ENCODE measurements around the gene CACNA1D.

Gene CACNA1D

DNA sequence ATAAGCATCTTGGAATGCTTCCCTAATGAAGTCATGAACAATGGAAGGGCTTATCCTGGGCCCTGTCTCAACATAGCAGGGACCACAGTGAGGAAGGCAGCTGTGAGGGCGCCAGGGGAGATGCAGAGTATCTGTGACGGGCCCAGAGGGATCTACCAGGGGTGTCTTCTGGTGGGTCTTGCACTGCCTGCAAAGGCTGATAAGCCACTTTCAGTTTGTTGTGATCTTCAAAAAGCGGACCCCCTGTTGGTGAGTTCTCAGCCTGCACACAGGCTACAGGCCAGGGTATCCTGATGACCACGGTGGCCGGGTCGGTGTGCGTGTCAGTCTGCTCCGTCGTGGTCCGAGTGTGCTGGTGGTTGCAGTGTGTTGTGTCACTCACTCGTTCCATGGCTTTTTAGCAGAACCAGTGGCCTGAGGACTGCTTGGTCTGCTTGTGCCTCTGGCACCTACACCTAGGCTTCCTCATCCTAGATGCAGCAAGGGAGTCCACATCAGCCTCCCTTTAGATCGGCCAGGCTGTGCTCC lies 305.0 kb downstream of the CACNA1D start:
- no peak for DNase-seq

DNA sequence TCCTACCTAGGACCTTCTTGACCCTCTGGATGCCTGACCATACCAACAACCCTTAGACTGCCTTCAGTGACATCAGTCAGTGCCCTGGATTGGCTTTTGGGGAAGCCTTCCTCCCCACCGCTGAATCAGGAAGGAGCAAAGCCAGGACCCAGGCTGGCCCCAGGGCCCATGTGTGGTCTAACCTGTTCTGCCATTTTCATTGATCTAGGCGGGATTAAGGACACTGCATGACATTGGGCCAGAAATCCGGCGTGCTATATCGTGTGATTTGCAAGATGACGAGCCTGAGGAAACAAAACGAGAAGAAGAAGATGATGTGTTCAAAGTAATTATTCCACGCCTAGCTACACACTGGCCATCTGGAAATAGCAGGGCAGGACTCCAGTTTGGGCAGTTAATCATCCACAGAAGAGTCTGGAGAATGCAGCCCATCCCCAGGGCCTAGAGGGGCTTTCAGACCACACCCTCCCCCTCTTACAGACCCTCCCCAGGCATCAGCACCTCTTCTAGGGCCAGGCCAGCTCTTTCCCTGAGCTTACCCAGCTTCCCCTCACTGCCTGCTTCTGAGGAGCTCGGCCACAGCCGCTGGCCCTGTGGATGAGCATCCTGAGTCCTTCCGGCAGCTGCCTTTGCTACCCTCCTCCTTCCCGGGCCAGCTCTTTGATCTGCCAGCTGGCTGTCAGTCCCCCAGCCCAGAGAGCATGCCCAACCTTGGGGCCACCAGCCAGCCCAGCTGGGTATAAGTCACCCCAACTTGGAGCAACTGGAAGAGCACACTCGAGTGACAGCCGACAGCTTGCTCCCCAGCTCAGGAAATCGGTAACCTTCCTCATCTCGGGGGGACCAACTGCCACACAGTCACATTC lies 305.9 kb downstream of the CACNA1D start:
- no peak for DNase-seq

GRCh38 chr3:53801319-53801718 lies 306.9 kb downstream of the CACNA1D start:
- no peak for DNase-seq

DNA sequence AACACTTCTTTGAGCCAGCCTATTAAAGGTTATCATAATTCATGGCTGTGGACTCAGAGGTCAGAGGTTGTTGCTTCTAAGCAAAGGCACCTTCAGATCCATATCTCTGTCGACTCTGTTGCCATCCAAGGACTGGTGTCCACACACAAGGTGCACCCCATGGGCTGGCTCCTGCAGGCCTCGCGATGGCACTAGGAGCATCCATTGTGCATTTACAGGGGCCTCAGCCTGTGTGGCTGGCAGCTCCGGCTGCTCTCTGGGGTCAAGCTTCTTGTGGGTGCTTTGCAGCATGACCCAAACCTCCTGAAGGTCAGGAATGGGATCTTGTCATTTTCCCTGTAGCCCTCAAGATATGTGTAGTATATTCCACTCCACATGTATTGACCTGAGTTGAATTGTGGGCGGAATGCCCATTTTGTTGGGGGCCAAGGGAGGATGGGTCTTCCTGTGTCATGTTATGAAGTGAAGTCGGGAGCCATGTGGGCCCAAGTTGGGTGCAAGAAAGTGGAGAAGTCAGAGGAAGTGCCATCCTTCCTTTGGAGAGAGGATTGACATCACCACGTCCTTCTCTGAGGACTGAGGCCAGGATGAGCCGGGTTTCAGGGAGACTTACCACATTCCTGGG lies 308.0 kb downstream of the CACNA1D start:
- DNase-seq = no peak

DNA sequence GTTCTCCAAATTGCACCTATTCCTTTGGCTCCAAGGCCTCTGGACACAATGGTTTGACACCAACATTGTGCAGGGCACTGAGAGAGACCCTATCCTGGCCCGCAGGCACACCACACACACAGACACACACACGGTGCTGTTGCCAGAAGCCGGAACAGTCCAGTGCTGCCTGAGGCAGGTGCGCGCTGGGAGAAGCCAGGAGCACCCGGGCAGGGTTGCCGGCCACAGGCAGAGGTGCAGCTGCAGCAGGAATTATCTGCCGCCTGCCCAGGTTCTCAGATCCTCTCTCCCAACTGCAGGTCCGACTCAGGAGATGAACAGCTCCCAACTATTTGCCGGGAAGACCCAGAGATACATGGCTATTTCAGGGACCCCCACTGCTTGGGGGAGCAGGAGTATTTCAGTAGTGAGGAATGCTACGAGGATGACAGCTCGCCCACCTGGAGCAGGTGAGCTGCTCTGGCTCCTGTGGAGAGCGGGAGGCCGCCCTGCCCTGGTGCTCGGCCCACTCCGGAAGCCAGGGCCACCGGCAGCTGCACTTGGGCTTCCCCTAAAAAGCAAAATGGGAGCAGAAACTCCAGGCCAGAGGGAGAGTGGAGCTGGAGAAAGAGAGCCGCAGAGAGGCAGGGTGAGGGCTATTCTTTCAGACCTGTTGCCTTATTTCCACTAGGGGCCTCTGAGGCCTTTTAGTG lies 308.9 kb downstream of the CACNA1D start:
- no peak for DNase-seq

GRCh38 chr3:53803816-53804695 lies 309.6 kb downstream of the CACNA1D start:
- peak; percentile 21 for DNase-seq

DNA sequence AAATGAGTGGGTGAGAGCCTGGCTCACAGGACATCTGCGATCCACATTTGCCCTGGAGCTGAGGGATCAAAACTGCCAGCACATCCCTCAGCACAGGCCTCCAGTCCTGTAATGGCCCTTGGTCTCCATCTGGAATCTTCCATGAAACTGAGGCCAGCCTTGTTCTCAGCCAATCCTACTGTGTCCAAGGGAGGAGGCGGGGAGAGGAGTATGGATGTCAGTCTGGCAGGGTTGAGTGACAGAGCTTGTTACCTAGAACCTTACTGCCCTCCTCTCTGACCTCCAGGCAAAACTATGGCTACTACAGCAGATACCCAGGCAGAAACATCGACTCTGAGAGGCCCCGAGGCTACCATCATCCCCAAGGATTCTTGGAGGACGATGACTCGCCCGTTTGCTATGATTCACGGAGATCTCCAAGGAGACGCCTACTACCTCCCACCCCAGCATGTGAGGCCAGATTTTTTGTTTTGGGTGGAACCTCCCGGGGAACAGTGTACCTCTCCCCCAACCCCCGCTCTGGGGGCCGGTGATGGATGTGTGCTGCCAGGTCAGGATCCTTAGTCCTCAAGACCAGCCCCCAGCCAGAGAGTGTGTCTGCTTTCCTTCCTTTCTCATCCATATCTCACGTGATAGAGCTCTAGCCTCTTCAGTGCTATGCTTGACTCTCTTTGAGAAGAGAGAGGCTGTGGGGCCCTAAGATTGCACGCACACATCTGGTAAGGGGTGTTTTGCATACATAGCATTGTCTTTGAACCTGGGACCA lies 310.5 kb downstream of the CACNA1D start:
- no peak for DNase-seq

- no peak for DNase-seq
Observed at GRCh38 chr3:53805463-53806159, 311.2 kb downstream of the CACNA1D start.

DNA sequence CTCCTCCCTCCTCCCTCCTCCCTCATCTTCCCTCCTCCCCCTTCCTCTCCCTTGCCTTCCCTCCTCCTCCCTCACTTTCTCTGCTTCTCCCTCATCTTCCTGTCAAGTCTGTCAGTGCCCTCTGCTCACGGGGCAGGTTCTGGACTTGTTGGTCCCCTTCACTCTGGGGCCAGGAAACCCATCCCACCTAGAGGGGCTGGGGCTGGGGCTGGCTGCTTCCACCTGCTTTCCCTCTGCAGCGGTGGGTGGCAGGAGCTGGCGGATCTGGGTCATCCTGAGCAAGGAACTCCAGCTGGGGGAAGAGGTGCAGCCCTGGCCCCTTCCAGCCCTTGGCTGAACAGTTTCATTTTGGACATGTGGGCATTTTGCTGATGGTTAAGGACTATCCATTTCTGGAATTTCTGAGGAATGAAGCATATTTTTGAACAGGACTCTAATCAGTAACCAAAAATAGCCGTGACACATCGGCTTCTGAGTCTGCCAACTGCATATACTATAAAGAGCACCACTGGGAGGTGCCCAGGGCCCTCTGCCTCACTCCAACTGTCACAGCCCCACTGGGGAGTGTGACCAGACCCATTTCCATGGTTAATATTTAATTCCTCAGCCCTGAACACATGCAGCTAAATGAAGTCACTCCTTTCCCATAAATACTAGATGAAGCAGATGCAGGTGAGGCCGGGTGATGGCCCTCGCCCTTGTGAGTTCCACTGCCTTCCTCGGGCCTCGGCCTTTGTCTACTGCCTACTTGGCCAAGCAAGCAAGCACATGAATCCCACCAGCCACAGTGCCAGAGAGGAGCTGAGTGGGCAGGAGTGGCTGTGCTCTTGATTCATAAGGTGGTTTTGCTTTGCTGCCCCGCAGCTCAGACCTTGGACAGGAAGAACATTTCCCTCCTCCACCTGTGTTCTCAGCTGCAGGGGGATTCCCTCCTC lies 312.0 kb downstream of the CACNA1D start:
- DNase-seq = no peak

DNA sequence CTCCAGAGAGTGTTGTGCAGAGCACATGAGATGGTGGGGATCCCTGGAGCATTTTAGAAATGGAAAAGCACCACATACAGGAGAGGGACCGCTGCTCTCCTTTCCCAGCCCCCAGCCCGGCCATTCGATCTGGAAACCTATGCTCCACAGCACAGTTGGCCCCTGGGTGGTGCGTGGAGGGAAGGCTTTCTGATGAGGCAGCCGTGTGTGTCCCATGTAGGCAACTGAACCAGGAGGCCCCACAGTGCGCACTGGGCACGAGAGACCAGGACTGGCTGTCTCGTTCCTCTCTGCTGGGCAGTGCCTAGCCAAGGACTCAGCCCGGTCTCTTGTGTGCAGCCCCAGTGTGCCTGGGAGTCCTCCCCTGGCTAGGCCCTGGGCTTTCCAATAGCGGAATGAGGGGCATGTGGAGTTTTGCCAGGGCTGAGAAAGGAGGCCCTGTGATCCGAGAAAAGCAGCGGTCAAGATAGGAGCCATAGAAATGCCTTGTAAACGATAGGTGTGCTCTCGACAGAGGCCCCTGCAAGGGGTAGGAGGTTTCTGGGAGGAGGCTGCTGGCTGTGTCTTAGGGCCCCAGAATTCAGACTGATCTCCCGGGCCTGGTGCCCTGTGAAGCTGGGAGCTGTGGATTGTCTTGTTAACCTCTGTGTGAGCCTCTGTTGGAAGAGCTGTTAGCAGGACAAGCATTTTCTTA lies 312.9 kb downstream of the CACNA1D start:
- no peak for DNase-seq

DNA sequence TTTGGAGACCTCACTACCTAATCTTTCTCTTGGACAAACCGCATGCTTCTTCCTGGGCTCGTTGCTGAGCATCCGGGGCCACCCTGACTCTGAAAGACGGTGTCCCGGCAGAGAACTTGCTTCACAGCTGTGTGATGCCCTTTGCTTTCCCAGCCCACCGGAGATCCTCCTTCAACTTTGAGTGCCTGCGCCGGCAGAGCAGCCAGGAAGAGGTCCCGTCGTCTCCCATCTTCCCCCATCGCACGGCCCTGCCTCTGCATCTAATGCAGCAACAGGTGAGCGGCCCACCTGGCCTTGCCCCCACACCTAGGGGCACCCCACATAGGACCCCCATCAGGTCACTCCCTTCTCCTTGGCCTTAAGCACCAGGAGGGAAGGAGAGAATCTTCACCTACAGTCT lies 314.1 kb downstream of the CACNA1D start:
- DNase-seq = no peak

DNA sequence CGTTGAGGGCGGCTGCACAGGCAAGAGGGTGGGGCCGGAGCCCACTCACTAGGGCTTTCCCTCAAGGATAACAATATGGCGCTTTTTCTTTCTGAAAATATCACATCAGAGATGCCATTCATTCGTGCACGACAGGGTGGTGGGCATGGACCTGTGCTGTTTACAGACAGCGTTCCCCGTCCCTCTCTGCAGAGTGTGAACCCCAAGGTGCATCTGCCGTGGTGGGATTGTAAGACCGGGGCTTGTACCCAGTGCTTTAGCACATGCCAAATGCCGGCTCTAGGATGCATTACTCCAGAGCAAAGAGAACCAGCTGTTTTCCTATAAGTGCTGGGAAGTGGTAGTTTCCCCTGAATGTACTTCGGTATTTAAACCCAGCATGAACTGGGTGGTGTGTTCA lies 314.9 kb downstream of the CACNA1D start:
- no peak for DNase-seq

- DNase-seq = no peak
Observed at GRCh38 chr3:53809764-53810400, 315.5 kb downstream of the CACNA1D start.

GRCh38 chr3:53811143-53811927 lies 316.9 kb downstream of the CACNA1D start:
- no peak for DNase-seq

DNA sequence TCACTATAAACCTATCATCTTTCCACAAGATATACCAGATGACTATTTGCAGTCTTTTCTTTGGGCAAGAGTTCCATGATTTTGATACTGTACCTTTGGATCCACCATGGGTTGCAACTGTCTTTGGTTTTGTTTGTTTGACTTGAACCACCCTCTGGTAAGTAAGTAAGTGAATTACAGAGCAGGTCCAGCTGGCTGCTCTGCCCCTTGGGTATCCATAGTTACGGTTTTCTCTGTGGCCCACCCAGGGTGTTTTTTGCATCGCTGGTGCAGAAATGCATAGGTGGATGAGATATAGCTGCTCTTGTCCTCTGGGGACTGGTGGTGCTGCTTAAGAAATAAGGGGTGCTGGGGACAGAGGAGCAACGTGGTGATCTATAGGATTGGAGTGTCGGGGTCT lies 318.0 kb downstream of the CACNA1D start:
- no peak for DNase-seq

DNA sequence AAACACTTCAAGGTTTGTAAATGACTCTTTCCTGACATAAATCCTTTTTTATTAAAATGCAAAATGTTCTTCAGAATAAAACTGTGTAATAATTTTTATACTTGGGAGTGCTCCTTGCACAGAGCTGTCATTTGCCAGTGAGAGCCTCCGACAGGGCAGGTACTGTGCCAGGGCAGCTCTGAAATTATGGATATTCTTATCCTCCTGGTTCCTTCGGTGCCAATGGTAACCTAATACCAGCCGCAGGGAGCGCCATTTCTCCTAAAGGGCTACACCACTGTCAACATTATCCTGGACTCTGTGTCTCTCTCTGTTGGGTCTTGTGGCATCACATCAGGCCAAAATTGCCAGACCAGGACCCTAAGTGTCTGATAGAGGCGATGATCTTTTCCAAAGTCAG lies 318.8 kb downstream of the CACNA1D start:
- DNase-seq = no peak

GRCh38 chr3:53813876-53814275 lies 319.5 kb downstream of the CACNA1D start:
- no peak for DNase-seq

GRCh38 chr3:53815067-53815466 lies 320.7 kb downstream of the CACNA1D start:
- DNase-seq = no peak
